Measurements from ENCODE around the gene MARK3. TPM values are rescaled to one million over a fixed set of nuclear protein-coding genes. Genes with fewer than 3 reads are reported as not detected.

The MARK3 gene
- polyA plus RNA-seq, 1 donor, result 64.4 TPM

DNA sequence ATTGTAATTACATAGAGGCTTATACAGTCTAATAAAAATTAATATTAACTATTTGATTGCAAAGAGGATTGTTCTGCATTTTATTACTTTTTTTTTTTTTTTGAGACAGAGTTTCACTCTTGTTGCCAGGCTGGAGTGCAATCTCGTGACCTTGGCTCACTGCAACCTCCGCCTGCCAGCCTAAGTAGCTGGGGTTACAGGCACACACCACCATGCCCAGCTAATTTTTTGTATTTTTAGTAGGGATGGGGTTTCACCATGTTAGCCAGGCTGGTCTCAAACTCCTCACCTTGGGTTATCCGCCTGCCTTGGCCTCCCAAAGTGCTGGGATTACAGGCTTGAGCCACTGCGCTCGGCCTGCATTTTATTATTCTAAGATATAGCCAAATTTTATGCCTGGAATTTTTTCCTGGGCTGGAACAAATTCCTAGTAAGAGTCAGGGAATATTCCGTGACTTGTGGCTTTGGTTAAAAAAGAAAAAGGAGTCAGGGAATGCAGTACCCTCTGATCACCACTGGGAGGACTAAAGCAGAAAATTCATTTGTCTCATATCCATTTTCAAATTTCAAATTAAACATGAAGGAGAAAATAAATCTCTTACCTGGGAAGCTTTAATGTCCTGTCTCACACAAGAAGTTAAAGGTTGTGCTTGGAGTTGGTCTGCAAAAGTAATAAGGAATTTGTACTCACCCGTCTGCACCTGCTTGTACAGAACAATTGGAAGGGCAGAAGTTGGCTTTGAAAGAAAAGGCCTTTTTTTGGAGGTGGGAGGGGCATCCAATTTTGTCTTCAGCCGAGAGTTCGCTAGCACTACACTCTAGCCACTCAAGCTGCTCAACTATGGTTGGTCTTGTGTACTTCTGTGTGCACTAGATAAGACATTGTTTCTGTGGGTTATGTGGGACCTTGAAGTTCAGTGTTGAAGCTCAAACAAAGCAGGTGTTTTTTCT is 8.7 kb downstream of the MARK3 start:
- no peak for DNase-seq (ENCODE audit: low read depth)

DNA sequence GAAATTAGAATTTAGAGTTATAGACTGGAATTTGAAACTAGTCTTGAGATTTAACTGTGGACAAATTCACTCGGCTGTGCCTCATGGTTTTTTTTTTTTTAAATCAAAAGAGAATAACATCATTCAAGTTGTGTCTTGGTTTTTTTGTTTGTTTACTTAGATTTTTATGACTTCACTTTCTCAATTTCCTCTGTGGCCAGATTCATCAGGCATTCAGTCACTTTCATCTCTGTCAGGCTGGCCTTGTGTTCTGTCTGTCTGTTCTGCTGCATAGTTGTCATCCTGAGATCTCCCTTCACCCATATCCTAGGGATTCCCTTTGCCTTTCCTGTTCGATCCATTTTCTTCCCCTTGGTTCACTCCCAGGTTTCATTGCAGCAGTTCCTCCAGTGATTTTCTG is 10.0 kb downstream of the MARK3 start:
- DNase-seq (ENCODE audit: low read depth), result no peak

DNA sequence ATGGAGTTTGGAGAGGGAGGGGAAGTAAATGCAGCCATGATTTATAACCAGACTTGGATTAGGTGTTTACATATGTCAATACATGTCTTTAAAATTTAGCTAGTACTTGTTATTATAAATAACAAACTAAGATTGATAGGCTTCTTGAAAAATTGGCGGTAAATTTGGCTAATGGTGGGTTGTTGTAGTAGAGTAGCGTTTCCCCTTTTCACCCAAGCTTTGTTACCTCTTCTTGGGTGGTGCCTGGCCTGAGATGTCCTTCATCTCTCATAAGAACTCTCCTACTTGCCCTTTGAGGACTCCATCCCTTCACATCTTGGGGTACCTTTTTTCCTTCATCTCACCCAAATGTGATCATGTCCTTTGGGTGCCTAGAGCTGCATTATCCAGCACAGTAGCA is 11.2 kb downstream of the MARK3 start:
- no peak for DNase-seq (ENCODE audit: low read depth)

DNA sequence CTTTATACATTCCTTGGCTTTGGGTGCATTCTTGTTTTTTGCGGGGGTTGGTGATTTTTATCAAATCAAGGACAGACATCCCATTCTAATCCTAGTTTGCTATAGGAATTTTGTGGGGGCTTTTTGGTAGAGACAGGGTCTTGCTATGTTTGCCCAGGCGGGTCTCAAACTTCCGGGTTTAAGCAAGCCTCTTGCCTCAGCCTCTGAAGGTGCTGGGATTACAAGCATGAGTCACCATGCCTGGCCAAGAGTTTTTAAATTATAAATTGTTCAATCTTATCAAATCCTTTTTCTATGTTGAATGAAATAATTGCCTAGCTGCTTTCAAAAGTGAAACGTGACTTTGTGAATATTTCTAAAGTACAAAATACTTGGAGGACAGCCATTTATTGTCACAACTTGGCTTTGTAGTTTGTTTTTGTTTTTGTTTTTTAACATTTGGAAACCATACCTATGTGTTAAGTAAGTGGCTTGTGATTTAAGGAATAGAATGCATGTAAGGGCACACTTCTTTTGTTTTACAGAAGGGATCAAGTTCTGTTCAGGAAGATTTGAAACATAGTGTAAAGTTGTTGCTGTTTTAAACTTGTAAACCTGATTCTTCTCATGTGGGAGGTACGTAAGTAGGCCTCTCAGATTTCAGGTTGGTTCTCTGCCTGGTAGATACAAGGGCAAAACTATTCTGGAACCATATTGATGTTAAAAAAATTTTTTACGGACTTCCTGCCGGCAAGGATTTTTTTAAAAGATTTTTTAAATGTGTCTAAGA is 13.4 kb downstream of the MARK3 start:
- no peak for DNase-seq (ENCODE audit: low read depth)

DNA sequence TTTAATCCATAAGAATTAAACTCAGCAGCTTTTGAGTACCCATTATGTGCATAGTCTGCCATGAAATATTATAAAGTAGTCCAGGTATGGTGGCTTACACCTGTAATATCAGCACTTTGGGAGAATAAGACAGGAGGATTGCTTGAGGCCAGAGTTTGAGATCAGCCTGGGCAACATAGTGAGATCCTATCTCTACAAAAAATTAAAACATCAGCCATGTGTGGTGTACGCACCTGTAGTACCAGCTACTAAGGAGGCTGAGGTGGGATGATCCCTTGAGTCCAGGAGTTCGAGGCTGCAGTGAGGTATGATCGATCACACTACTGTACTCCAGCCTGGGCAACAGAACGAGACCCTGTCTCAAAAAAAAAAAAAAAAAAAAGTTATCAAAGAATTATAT is 15.3 kb downstream of the MARK3 start:
- no peak for DNase-seq (ENCODE audit: low read depth)

DNA sequence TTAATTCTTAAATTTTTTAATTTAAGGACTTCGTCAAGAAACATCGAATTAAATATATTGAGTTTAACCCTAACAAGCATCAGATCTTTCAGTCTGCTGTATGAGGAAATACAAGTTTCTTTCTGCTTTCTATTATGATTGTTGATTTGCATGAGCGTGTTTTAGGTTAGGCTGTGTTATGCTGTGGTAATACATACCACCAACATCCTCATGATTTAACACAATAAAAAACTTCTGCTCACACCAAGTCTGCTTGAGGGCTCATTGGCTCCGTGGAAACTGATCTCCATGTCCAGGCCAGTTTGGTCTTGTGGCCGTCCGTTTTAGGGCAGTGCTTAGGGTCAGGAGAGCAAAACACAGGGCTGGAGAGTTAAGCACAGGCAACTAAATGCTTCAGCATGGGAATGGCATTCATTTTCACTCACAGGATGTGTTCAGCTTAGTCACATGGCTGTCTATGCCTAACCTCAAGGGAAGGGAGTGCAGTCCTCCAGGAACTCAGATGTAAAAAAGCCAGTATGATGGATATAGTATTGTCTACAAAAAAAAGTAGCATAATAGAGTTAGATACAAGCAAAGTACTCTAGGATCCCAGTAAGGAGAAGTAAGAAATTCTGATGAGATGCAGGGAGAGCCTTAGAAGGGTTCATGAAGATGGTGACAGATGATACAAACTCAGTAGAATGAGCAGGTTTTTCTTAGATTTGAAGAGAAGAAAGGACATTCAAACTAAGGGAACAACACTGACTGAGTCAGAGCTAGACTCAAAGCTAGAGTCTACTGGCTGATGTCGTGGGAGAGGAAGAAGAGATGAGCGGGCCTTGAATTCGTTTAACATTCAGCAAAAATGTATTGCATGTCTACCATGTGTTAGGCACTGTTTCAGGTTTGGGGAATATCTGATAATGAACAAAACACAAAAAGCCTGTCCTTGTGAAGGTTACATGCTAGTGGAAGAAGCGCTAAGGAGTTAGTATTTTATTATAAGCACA is 16.3 kb downstream of the MARK3 start:
- DNase-seq (ENCODE audit: low read depth), result no peak

DNA sequence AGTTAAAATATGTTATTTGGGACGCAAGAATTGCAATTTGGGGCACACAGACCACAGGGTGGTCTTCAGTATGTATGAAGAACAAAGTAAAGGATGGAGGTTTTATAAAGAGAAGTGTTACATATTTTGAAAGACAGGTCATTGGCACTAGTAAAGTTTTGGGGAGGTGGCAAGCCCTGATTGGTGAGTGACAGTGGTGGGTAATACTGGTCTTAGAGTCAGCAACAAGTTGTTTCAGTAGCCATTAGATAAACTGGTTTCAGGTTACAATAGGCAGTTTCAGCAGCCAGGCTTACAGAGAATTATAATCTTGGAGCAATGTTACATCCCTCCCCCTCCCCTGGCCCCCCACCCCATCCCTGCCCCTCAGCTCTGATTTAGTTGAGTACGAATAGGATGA is 17.5 kb downstream of the MARK3 start:
- no peak for DNase-seq (ENCODE audit: low read depth)

DNA sequence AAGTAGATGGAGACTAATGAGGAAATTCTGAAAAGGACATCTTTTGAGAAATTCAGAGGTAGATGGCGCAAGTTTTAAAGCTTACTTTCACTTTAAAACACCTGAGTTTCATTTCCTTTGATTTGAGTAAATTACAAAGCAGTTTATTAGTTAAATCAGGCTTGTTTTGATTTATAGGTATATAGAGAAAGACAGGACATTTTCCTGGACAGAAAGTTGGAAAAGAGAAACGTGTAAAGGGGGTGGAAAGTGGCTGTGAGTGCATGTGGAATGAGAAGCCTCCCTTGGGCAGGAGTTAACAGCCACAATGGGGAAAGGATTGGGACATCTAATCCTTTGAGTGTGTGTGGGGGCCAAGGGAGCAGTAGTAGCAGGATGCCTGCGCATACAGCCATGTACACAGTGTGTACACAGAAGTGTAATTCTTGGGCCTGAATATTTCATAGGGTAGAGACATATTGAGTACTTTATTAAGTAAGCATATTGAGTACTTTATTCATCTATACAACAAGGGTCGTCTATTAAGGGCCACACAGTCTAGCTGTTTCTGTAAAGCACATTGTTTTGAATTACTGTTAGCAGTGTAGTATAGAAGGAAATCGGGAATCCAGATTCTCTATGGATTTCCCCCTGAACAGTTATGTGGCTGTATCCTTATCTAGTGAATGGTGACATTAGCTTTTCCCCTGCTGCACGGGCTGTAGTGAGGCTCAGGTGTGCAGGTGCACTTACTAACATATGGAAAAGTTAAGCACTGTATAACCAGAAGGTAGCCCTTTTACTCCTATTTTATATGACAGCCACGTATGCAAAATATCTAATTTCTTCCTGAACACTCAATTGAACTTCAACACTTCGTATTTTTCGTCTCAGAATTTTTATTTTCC is 19.1 kb downstream of the MARK3 start:
- no peak for DNase-seq (ENCODE audit: low read depth)

DNA sequence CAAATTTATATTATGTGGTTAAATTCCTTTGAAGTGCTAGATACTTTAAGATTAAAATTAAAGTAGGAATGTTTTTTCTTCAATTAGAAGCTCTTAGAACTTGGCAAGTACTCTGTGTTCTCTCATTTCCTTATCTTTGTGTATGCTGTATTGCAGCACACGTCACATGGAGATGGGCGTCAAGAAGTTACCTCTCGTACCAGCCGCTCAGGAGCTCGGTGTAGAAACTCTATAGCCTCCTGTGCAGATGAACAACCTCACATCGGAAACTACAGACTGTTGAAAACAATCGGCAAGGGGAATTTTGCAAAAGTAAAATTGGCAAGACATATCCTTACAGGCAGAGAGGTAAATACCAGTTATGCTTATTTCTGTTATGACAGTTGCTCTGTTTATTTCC is 19.7 kb downstream of the MARK3 start:
- no peak for DNase-seq (ENCODE audit: low read depth)

DNA sequence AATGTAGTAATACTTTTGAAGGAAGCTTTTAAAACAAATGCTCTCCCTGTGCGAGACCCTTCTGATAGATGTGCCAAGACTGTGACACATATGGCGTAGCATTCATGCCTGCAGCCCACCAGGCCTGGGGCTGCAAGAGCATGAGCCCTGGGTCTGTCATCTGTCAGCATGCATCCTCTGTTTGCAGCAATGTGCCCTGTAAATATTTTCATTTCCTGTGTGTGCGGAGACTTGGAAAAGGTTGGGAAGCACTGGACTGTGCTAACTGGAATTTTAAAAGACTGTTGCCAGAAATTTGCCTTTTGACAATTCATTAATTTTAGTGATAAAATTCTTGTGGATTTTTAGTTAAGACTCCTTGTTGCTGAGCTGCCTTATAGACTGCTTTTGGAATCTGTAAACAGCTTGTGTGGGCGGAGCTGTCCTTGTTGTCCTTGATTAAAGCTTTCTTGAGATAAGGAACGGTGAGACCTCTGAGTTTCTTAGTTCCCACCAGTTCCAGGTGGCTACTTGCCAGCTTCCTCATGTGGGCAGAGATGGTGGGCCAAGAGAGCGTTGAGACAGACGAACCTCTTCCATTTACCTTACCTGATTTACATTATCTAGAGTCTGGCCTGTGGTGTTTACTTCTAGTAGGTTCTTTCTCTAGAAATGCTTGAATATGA is 23.4 kb downstream of the MARK3 start:
- DNase-seq (ENCODE audit: low read depth), result no peak

DNA sequence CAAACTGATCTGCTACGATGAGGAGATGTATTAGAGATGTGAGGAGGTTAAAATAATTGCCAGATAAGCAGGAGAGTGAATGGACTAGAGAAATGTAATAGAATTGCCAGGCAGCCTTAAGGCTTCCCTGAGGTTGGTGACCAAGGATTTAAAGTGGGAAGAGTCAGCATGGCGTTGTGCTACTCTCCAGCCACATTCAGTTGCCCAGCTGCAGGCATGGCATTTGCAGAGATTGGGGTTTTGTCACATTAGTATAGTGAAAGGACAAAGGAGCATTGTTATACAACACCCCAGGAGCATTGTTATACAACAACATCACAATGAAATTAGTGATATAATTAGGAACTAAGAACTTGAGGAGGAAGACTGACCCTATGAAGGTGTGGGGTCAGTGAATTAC is 31.7 kb downstream of the MARK3 start:
- no peak for DNase-seq (ENCODE audit: low read depth)

DNA sequence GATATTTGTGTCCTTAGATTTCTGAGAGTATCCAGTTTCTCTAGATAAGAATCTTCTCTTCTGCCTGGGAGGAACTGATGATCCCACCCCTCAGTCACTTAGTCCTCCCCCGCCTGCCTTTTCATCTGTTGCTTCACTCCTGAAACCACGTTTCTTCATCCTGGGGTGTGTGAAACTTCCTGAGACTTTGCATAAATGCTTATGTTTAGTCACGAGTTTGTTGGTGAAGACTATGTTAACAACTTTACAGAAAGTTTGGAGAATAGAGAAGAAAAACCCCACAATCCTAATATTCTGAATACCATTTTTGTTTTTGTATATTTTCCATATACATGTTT is 33.2 kb downstream of the MARK3 start:
- DNase-seq (ENCODE audit: low read depth), result no peak

DNA sequence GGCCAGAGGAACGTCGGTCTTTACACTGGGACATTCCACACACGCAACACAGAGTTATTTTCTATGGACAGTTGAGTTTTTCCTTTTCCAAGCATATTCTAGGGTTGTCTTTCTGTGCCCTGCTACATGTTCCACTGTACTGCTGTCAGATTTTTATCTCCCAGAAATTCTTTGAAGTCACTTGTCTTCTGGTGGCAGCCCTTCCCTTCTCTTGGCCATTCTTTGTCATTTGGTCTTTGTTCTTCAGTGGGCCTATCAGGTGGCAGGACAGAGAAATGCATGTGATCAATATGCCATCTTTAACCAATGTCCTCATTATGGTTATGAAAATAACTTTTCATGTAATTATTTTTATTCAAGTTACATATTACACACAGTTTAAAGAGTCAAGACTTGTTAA is 36.3 kb downstream of the MARK3 start:
- DNase-seq (ENCODE audit: low read depth), result no peak

DNA sequence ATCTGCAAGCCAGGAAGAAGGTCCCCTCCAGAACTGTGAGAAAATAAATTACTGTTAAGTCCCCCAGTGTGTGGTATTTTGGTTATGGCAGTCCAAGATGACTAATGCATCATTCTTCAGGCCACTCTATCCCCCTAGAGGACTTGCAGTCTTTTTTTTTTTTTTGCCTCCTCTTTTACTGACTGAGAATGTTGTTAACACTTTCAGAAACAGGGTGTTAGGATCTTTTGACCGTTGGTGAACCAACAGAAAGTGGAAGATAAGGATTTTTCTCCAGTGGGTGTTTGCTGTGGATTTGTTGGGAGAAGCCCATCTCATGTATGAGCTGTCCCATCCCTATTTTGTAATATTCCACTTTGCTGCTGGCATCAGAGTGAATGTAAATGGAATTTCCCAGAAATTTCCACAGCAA is 37.8 kb downstream of the MARK3 start:
- no peak for DNase-seq (ENCODE audit: low read depth)

DNA sequence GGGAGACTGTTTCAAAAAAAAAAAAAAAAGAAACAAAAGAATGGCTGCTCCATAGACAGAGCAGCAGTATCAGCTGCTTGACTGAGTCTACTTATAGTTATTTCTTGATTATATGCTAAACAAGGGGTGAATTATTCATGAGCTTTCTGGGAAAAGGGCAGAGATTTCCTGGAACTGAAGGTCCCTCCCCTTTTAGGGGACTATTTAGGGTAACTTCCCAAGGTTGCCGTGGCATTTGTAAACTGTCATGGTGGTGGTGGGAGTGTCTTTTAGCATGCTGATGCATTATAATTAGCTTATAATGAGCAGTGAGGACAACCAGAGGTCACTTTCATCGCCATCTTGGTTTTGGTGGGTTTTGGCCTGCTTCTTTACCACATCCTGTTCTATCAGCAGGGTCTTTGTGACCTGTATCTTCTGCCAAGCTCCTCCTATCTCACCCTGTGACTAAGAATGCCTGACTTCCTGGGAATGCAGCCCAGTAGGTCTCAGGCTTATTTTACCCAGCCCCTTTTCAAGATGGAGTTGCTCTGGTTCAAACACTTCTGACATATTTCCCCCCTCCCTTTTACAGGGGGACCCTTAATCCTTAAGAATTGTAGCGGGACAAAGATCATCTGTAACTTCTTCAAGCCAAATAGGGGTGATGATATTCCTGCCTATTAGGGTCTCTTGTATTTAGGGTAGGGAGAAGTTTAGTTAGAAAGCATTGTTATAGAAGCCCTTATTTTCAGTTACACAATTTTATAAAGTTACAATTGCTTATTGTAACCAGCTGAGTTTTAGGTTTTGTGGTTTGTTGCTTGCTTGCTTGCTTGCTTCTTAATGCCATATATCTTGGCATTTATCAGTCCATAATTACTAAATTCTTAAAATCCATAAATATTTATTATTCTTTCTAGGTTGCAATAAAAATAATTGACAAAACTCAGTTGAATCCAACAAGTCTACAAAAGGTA is 42.5 kb downstream of the MARK3 start:
- no peak for DNase-seq (ENCODE audit: low read depth)

DNA sequence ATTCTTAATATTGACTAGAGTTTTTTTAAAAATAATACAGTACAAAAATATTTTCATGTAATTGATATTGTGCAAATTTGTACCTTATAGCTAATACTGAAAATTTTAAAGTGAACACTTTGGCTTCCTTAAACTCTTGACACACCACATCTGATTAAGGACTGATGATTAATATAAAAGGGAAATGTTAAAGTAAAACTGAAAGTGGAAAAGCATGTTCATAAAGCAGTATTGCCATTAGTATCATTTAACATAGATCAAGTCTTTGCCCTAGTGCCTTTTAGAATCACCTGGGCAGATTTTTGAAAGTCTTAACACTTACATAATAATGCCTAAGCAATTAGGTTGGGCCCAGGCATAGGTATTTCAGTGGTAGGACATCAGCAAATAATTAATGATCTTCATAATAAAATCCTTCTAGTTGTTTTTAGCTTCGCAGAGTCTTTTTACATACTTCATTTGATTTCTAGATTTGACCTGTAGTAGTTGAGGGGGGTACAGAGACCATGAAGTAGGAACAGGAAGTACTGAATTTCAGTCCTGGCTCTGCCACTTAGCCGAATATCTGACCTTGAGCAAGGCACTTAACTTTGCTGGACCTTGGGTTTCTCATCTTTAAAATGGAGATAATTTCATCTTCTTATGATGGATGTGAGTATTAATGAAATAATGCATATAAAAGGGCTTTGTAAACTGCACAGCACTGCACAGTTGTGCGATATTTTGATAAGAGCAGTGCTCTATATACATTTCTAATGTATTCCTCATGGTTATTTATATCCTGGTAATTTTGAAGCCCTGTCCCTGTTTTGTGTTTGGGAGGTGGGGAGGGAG is 43.7 kb downstream of the MARK3 start:
- DNase-seq (ENCODE audit: low read depth), result no peak

DNA sequence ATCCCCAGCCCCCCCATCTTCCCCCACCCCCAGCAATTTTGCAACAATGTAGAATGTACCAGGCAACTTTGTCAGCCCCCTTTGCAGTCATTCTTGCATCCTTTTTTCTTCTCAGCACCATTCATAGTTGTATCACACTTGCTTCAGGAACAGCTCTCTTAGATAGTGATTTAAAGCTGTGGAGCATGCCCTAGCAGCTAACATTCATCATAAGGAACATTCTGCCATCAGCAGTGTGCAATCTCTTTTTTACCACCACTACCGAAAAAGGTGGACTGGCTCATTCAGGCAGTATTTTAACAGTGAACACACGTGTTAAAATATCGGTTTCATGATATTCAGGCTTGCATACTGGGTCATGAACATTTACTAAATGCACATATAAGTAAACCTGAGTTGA is 45.1 kb downstream of the MARK3 start:
- no peak for DNase-seq (ENCODE audit: low read depth)

DNA sequence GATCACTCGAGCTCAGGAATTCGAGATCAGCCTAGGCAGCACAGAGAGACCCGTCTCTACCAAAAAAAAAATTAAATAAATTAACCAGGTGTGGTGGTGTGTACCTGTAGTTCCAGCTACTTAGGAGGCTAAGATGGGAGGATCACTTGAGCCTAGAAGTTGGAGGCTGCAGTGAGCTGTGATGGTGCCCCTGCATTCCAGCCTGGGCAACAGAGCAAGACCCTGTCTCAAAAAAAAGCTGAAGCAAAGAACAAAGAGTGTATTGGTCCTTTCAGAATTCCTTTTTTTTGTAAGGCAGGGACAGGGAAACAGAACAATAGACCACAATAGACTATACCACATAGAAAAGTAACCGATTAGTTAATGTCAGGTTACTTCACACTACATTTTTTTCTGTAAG is 47.4 kb downstream of the MARK3 start:
- no peak for DNase-seq (ENCODE audit: low read depth)
